ENCODE measurements around the gene LYZL2.
A peak's percentile ranks its signal among the peaks of the same experiment; 100 is the strongest.
"Not testable (repeated sequence)": the region's sequence is repeated elsewhere in the genome, so short reads cannot be mapped to it uniquely, and the experiment has no call there.

The LYZL2 gene

DNA sequence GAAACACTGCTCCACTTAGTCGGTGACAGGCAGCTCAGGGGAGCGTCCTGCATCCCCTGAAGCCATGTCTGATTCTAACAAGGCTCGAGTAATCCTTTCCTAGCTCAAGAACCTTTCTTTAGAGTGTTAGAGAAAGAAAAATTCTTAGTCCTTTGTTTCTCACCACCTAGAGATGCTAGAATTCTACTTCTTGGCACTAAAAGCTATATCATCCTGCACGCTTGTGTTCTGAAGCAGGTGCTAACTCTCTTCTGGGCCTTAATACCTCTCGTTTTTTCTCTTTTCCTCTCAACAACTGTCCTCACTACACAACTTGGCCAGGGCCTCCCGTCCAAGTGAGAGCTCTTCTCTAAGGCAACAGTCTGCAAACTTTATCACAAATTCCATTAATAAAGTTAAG, at the start of gene LYZL2:
TSS of gene LYZL2 (minus strand) at position 101 of the 400 bp plus-strand sequence. CDS start 2,838 bp downstream, outside the sequence.
- ATAC-seq, result no peak
- DNase-seq, result no peak

DNA sequence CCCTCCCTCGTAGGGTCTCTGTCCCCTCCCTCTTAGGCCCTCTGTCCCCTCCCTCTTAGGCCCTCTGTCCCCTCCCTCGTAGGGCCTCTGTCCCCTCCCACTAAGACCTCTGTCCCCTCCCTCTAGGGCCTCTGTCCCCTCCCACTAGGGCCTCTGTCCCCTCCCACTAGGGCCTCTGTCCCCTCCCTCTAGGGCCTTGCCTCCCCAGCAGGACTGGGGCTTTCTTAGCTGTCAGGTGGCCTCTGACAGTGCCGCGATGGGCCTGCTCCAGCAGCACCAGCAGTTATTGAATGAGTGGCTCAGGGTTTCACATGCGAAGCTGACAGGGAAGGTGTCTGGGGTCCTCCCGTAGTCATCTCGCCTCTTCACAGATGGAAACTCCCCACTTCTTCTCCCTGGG, 48.1 kb upstream of the LYZL2 start:
- ATAC-seq, result peak; percentile 34
- DNase-seq, result not testable (repeated sequence)

GRCh38 chr10:30677146-30677545, 47.6 kb upstream of the LYZL2 start:
- not testable (repeated sequence) for ATAC-seq, DNase-seq

- ATAC-seq, result no peak
These were observed 46.5 kb upstream of the LYZL2 start for GRCh38 chr10:30675791-30676718.

DNA sequence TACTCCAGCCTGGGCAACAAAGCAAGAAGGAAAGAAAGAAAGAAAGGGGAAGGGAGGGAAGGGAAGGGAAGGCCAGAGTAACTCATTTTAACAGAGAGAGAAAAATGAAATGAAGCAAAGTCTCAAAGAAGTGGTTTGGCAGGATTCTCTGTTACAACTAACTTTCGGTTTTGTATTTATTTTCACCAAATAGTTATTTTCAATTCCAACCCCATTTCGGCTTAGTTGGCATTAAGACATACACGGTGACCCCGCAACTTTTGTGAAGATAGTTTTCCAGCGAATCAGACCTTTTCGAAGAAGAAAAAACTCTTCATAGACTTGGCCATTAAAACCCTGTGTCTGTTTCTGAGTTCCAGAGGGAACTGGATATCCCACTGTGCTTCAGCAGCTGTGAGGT, 45.2 kb upstream of the LYZL2 start:
- DNase-seq, result no peak
- no peak for ATAC-seq

More at GRCh38 chr10:30675791-30676718, 46.5 kb upstream of the LYZL2 start:
- DNase-seq, result no peak

DNA sequence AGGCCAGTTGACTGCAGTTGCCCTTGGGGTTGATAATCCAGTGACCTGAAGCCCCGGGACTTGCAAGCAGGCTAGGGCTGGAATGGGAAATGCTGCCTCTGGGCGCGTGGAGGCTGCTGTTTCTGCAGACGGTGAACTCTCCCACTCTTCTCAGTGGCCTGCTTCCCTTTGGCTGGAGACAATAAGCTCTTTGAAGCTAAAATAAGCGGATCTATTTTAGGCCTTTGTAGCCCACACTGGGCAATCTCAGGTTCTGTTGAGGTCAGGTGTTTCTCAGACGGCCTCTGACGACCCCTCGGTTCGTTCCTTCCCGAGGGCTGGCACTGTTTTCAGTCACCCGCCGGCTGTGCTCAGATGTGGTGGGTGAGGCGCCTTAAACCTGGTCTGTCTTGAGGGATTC, 43.7 kb upstream of the LYZL2 start:
- not testable (repeated sequence) for ATAC-seq, DNase-seq

DNA sequence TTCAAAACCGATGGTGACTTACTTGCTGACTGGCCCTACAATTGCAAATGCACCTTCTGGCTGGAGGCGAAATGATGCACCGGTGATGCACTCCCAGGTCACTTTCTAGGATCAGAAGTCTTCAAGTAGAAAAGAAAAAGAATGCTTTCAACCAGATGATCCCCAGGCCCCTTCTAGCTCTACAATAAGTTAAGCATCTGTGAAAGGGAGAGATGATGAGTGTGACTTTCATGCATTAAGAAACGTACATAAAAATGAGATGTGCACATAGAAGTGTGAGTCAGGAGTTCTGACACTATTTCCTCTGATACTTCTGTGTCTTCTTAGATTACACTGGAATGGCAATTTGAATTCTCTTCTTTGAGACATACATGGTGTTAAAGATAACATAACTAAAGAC, 42.8 kb upstream of the LYZL2 start:
- DNase-seq, ATAC-seq: not testable (repeated sequence)

- peak; percentile 33 for DNase-seq
- peak; percentile 43 for ATAC-seq
These were observed 41.6 kb upstream of the LYZL2 start for GRCh38 chr10:30671026-30671616.

GRCh38 chr10:30667982-30668381, 38.4 kb upstream of the LYZL2 start:
- not testable (repeated sequence) for DNase-seq, ATAC-seq

GRCh38 chr10:30663403-30663802, 33.9 kb upstream of the LYZL2 start:
- not testable (repeated sequence) for ATAC-seq, DNase-seq

GRCh38 chr10:30662814-30663213, 33.3 kb upstream of the LYZL2 start:
- DNase-seq, result no peak
- ATAC-seq, result no peak

GRCh38 chr10:30660314-30660713, 30.8 kb upstream of the LYZL2 start:
- not testable (repeated sequence) for DNase-seq, ATAC-seq

- ATAC-seq, result no peak
- DNase-seq, result no peak
These were observed 26.7 kb upstream of the LYZL2 start for GRCh38 chr10:30656233-30656632.

- not testable (repeated sequence) for DNase-seq
These were observed 25.4 kb upstream of the LYZL2 start for GRCh38 chr10:30655001-30655400.

GRCh38 chr10:30651470-30652397, 22.2 kb upstream of the LYZL2 start:
- not testable (repeated sequence) for DNase-seq
- ATAC-seq, result peak; percentile 66

More at GRCh38 chr10:30655001-30655400, 25.4 kb upstream of the LYZL2 start:
- not testable (repeated sequence) for ATAC-seq

GRCh38 chr10:30647089-30647488, 17.5 kb upstream of the LYZL2 start:
- ATAC-seq (peak; percentile 26), DNase-seq (no peak)

DNA sequence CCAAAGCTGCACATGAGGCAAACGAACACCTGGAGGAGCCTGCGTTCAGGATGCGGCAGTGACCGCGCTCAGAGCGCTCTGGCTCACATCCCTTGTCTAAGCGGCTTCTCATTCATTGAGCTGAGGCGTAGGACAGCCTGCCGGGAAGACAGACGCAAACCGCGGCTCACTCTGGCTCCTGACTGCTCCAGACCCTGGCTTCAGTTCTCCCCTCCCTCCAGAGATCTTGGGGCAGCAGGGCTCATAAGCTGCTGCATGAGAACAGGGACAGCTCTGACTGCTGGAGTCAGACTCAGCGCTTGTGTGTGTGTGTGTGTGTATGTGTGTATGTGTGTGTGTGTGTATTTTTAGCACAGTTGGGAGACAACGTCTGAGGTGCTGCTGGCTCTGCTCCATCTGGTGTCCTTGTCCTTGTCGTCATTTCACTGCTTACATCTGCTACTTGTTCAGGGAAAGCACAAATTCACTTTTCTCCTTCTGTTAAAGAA, 15.8 kb upstream of the LYZL2 start:
- no peak for ATAC-seq
- DNase-seq, result no peak

GRCh38 chr10:30644408-30644861, 14.9 kb upstream of the LYZL2 start:
- ATAC-seq, DNase-seq: not testable (repeated sequence)

DNA sequence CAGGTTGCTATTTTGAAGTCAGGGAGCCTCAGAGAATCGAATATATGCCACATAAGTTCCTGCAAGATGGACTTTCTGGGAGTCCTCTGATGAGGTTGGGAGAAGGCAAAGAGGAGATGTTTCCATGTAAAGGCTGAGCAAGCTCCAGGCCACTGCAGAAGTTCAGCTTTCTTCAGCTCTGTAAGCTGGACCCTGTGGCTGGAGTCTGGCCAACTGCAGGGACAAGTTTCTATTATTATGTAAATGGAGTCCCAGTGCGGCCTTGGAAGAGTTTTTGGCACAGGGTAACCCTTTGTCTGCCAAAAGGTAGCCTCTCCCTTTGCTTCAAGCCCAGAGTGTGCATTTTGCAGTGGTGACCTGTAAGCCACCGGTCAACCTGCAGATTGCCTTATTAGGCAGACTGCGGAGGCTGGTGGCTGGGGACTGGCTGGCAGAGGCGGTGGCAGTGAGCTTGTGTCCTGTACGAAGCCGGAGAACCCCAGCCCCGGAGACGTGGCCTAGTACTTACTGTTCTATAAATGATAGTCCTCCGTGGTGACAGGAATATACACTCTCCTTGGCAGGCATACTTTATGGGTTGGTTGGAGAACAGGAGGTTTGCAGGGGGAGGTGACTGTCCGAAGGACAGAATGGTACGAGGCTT, 14.1 kb upstream of the LYZL2 start:
- not testable (repeated sequence) for ATAC-seq, DNase-seq

DNA sequence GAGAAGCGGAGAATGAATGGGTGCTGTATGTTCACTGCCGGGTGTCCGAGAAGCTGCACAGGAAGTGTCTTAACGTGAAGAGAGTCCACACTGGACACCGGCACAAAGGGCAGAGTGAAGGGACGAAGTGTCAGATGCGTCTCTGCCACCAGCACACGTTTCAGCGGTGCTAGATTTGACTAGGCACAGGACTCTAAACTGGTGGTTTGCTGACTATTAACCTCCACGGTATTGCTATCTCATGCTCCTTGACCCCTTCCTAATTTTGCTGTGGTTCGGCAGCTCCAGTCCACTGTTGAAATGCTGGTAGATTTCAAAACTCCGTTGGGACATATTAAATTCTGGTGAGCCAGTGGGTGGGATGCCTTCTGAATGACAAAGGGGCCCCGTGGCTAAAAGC, 13.3 kb upstream of the LYZL2 start:
- not testable (repeated sequence) for DNase-seq, ATAC-seq
